ENCODE data around the gene IDH3G. TPM values are rescaled to one million over a fixed set of nuclear protein-coding genes. Genes with fewer than 3 reads are reported as not detected.

Gene IDH3G
- total RNA-seq, 1 donor from 2014 or later, result 41.9 TPM

- H3K27ac ChIP-seq (ENCODE audit: low read depth, low read length), result no peak overlapping the region
- no peak for FAIRE-seq
- H3K36me3 Mint-ChIP-seq (ENCODE audit: low read depth, unreplicated experiment), result peaks cover 13% of the 10 kb centered on the region
Observed at GRCh38 chrX:153736071-153736820, 57.9 kb downstream of the IDH3G start.

More at GRCh38 chrX:153736071-153736820, 57.9 kb downstream of the IDH3G start:
- Mint-ChIP-seq H3K27me3 (ENCODE audit: low read depth, unreplicated experiment) (no peaks in the 10 kb centered on the region), H3K4me3 (ENCODE audit: unreplicated experiment) (no peak overlapping the region), H3K9me3 (ENCODE audit: unreplicated experiment) (no peaks in the 10 kb centered on the region), H3K4me1 (ENCODE audit: low read depth, unreplicated experiment) (no peaks in the 10 kb centered on the region), H3K27ac (ENCODE audit: unreplicated experiment) (no peak overlapping the region)
- H3K9ac ChIP-seq (ENCODE audit: low read length), result no peak overlapping the region
- no peak for TF ChIP-seq CTCF (IDR thresholded peaks at IDR 0.05; ENCODE audit: insufficient read depth, low read depth, low read length)
- no peak for TF ChIP-seq EZH2 (IDR thresholded peaks at IDR 0.05; ENCODE audit: insufficient read depth, low read length)
- H3K4me1 ChIP-seq (ENCODE audit: insufficient read depth, low read length), result peaks cover 3% of the 10 kb centered on the region
- no peaks in the 10 kb centered on the region for H3K27me3 ChIP-seq (ENCODE audit: insufficient read depth, low read length)
- no peaks in the 10 kb centered on the region for H3K79me2 ChIP-seq (ENCODE audit: insufficient read depth, low read length)
- no peak overlapping the region for H3K4me2 ChIP-seq (ENCODE audit: low read length)
- H4K20me1 ChIP-seq (ENCODE audit: insufficient read depth, low read length), result peaks cover 4% of the 10 kb centered on the region
- H2AFZ ChIP-seq (ENCODE audit: low read depth, low read length), result no peak overlapping the region
- no peak overlapping the region for H3K4me3 ChIP-seq (ENCODE audit: insufficient read depth, low read depth, low read length)
- H3K9me3 ChIP-seq (ENCODE audit: insufficient read depth, low read depth, low read length), result no peaks in the 10 kb centered on the region
- H3K36me3 ChIP-seq (ENCODE audit: insufficient read depth, low read length), result no peaks in the 10 kb centered on the region
- DNase-seq (ENCODE audit: low read depth), result no peak

Other genes with a start within 250 kb of the IDH3G start
- 19.8 and 21.7 TPM in 2 replicates for gene CCNQ, start 195.2 kb downstream of the IDH3G start, total RNA-seq
- gene DUSP9, start 147.2 kb downstream of the IDH3G start, total RNA-seq, result 0.20 and 0.36 TPM in 2 replicates
- gene PNCK, start 120.6 kb downstream of the IDH3G start, total RNA-seq, result 0.65 and 1.1 TPM in 2 replicates
- gene SLC6A8, start 106.4 kb downstream of the IDH3G start, total RNA-seq, result 52.6 and 57.9 TPM in 2 replicates
- gene BCAP31, start 70.0 kb downstream of the IDH3G start, total RNA-seq, result 219 and 222 TPM in 2 replicates
- gene ABCD1, start 69.5 kb downstream of the IDH3G start, total RNA-seq, result 27.2 and 30.5 TPM in 2 replicates
- 5.3 and 5.4 TPM in 2 replicates for gene PLXNB3, start 30.1 kb downstream of the IDH3G start, total RNA-seq
- gene SRPK3, start 13.3 kb downstream of the IDH3G start, total RNA-seq, result not detected in 2 replicates
- gene SSR4, start 293 bp upstream of the IDH3G start, total RNA-seq, result 252 and 299 TPM in 2 replicates
- 9.9 and 13.1 TPM in 2 replicates for gene PDZD4, start 36.2 kb upstream of the IDH3G start, total RNA-seq
- 347 and 353 TPM in 2 replicates for gene L1CAM, start 91.8 kb upstream of the IDH3G start, total RNA-seq
- not detected in 2 replicates for gene AVPR2, start 110.3 kb upstream of the IDH3G start, total RNA-seq
- 3.9 and 4.3 TPM in 2 replicates for gene ARHGAP4, start 131.9 kb upstream of the IDH3G start, total RNA-seq
- 134 and 144 TPM in 2 replicates for gene NAA10, start 140.7 kb upstream of the IDH3G start, total RNA-seq
- 1.7 and 2.2 TPM in 2 replicates for gene RENBP, start 150.3 kb upstream of the IDH3G start, total RNA-seq
- 58.1 and 61.2 TPM in 2 replicates for gene HCFC1, start 177.4 kb upstream of the IDH3G start, total RNA-seq
- 8.6 and 10.6 TPM in 2 replicates for gene TMEM187, start 178.4 kb upstream of the IDH3G start, total RNA-seq
- 67.6 and 69.6 TPM in 2 replicates for gene IRAK1, start 225.5 kb upstream of the IDH3G start, total RNA-seq

All from astrocyte (in vitro differentiated cells and primary cell).